ENCODE measurements around the gene FNTB.
"Not testable (repeated sequence)": the region's sequence is repeated elsewhere in the genome, so short reads cannot be mapped to it uniquely, and the experiment has no call there.

FNTB gene

GRCh38 chr14:65087835-65088234 is 101.1 kb downstream of the FNTB start:
- DNase-seq (ENCODE audit: low spot score): not testable (repeated sequence)

- DNase-seq (ENCODE audit: low spot score): no peak
Observed at GRCh38 chr14:65092349-65092748, 105.7 kb downstream of the FNTB start.

GRCh38 chr14:65095633-65096205 is 109.0 kb downstream of the FNTB start:
- no peak for DNase-seq (ENCODE audit: low spot score)

- no peak for DNase-seq (ENCODE audit: low spot score)
Observed at GRCh38 chr14:65096323-65097089, 109.8 kb downstream of the FNTB start.

- no peak for DNase-seq (ENCODE audit: low spot score)
Observed at GRCh38 chr14:65098586-65098985, 111.9 kb downstream of the FNTB start.

GRCh38 chr14:65100922-65101541 is 114.3 kb downstream of the FNTB start:
- DNase-seq (ENCODE audit: low spot score): no peak

- DNase-seq (ENCODE audit: low spot score): peak; percentile 14
Observed at GRCh38 chr14:65101631-65102440, 115.1 kb downstream of the FNTB start.

- DNase-seq (ENCODE audit: low spot score): peak; percentile 98
Observed at GRCh38 chr14:65102441-65103149, 115.9 kb downstream of the FNTB start, which contains the start of gene MAX. Gene MAX, minus strand, starts transcription at chr14:65102517. Its CDS starts 178 bp downstream, at chr14:65102339.

- DNase-seq (ENCODE audit: low spot score): no peak
Observed at GRCh38 chr14:65103150-65103760, 116.6 kb downstream of the FNTB start.

GRCh38 chr14:65104791-65105190 is 118.1 kb downstream of the FNTB start:
- no peak for DNase-seq (ENCODE audit: low spot score)

- DNase-seq (ENCODE audit: low spot score): no peak
Observed at GRCh38 chr14:65106316-65106715, 119.6 kb downstream of the FNTB start.

GRCh38 chr14:65106736-65107135 is 120.0 kb downstream of the FNTB start:
- no peak for DNase-seq (ENCODE audit: low spot score)

GRCh38 chr14:65107200-65107599 is 120.5 kb downstream of the FNTB start:
- DNase-seq (ENCODE audit: low spot score): no peak

GRCh38 chr14:65109357-65109756 is 122.7 kb downstream of the FNTB start:
- DNase-seq (ENCODE audit: low spot score): no peak

GRCh38 chr14:65110525-65110924 is 123.8 kb downstream of the FNTB start:
- DNase-seq (ENCODE audit: low spot score): no peak
